Ovary (tissue), 10 donors: Measurements from ENCODE around the gene HCN2. TPM values are rescaled to one million over a fixed set of nuclear protein-coding genes. Genes with fewer than 3 reads are reported as not detected.

Source experiments
- DNase-seq, 5 donors: peaks; one replicate each; pipeline ENCODE4 v3.0.0-alpha.2; 2019 to 2020
- H3K27ac ChIP-seq, 2 donors: fragments of 200-600 bp; one replicate each; pipeline versions ENCODE4 v1.5.1 to v1.8.0; 2019 to 2022
- H3K27me3 ChIP-seq: fragments of 200-600 bp; one replicate; pipeline ENCODE4 v1.8.0; 2022
- H3K36me3 ChIP-seq: fragments of 200-600 bp; sonication (generic); one replicate; pipeline ENCODE4 v1.5.1; 2019
- H3K4me1 ChIP-seq: one replicate; pipeline ENCODE4 v1.8.1; 2013; ENCODE audit warnings: mild to moderate bottlenecking, moderate library complexity; ENCODE audit not compliant: insufficient read depth
- H3K4me3 ChIP-seq: fragments of 200-600 bp; sonication (generic); one replicate; pipeline ENCODE4 v1.5.1; 2017
- H3K9me3 ChIP-seq, 2 donors: fragments of 200-600 bp in 1 of 2; sonication (generic) in 1 of 2; one replicate each; pipeline versions ENCODE4 v1.5.1 to v1.8.1; 2013 to 2019; ENCODE audit warnings: mild to moderate bottlenecking in 1 of 2, moderate library complexity in 1 of 2
- CTCF ChIP-seq, 3 donors: fragments of 450-650 bp in 2 of 3; fragments of 200-600 bp in 1 of 3; IDR thresholded peaks; one replicate each; pipeline versions ENCODE4 v1.5.1 to v1.8.0; 2016 to 2022; ENCODE audit warnings: antibody characterized with exemption in 3 of 3, mild to moderate bottlenecking in 1 of 3
- EP300 ChIP-seq: sonication (generic); formaldehyde crosslinking; IDR thresholded peaks from one replicate; pipeline ENCODE4 v1.6.1; 2017; ENCODE audit warnings: antibody characterized with exemption
- POLR2A ChIP-seq: fragments of 450-650 bp; IDR thresholded peaks from one replicate; pipeline ENCODE4 v1.6.1; 2017; ENCODE audit warnings: antibody characterized with exemption, mild to moderate bottlenecking, moderate library complexity
- WGBS, 3 donors: extraction: QIAGEN DNeasy Blood & Tissue Kit in 1 of 3; methylation state at CpG; one replicate each; pipeline versions ENCODE4 v1.1.5 to v1.1.7; 2013 to 2017; 5-methylcytosine and 5-hydroxymethylcytosine counted together
- intact Hi-C, 4 donors: fragments of 100-400 bp; cut with DNase I; formaldehyde crosslinking; loops; one replicate each; pipeline versions ENCODE4 v1.11.0 to v1.15.1; 2022 to 2023
- long read RNA-seq, 3 donors: library from polyadenylated mRNA in 2 of 3; unstranded in 2 of 3; transcript quantifications; one replicate each; pipeline ENCODE4 v2.0.0 and lab custom pipeline, GENCODE V29; 2021 to 2026
- polyA plus RNA-seq, 2 donors: library from polyadenylated mRNA; stranded (reverse); fragments of 200-250 nt in 1 of 2; fragments of 350-450 nt in 1 of 2; fragmentation: Illumina TruSeq in 1 of 2; extraction: RNeasy Lipid Tissue Mini Kit (QIAGEN cat#74804) in 1 of 2; gene quantifications; one replicate each; pipeline ENCODE4 v1.2.3, GENCODE V29; 2013 to 2014
- total RNA-seq, 7 donors: library from RNA; depleted of rRNA in 2 of 7; stranded (reverse); fragments of >200 nt in 2 of 7; fragmentation: NEBNext Ultra II Directional in 3 of 7; extraction: Animal tissue kit (Norgen Biotek cat#: 25700) in 3 of 7; gene quantifications; one replicate each; pipeline versions ENCODE4 v1.1.0 to v1.2.4, GENCODE V29; 2016 to 2023
- donor health status: DM: no; HTN: no; CAD: no; lungs with moderate emphysema.
- donor health status: DM: no; HTN: no; CAD: no.
- donor health status: Bipolar disorder and iron deficiency.
- donor health status: DM: yes; HTN: yes; CAD: no.
- donor health status: DM: no; HTN: no; CAD: no.
- donor health status: DM: yes; HTN: yes; CAD: no.

Gene HCN2
- total RNA-seq (under 1 TPM in 3 of 7 donors, not detected in 4; 0.07 to 0.23 (median 0.10) TPM), polyA plus RNA-seq (under 1 TPM in 1 of 2 donors, not detected in 1; 0.13 TPM)
- long read RNA-seq, donor 1 = 0 reads
- long read RNA-seq, donor 2, partial matches to known transcripts = 76 of 118 reads
- long read RNA-seq, donor 2, other reads (novel, unspliced or antisense) = 39 of 118 reads
- long read RNA-seq, donor 3 = 0 reads

GRCh38 chr19:589693-590395 lies at the start of gene HCN2:
TSS of gene HCN2 (plus strand) at chr19:589881. CDS start at chr19:589946, 65 bp downstream.
- H3K36me3 ChIP-seq = no peaks in the 10 kb centered on the region
- 1% methylated on average over 36 to 102 of the region's 132 CpGs; no CpG with 5 or more reads in 1 of the 3 donors for WGBS, 3 donors
- H3K27ac ChIP-seq = no peak within 1 kb of the TSS
- H3K4me1 ChIP-seq = peaks cover 2% of the 10 kb centered on the region
- intact Hi-C loops = no loop called here
- no peaks in the 10 kb centered on the region for H3K9me3 ChIP-seq
- no peak for DNase-seq
- H3K27me3 ChIP-seq = peaks cover 10% of the 10 kb centered on the region
- TF ChIP-seq EP300 (no peak), CTCF (IDR thresholded peaks at IDR 0.05) (no peak), POLR2A (no peak)
- no peak within 1 kb of the TSS for H3K4me3 ChIP-seq

- WGBS, 3 donors = 85 to 91% (median 86%) methylated on average over 51 of the region's 51 CpGs
- DNase-seq = no peak
- Histone ChIP-seq H3K27ac (no peak overlapping the region), H3K4me3 (no peak overlapping the region), H3K9me3 (no peaks in the 10 kb centered on the region), H3K36me3 (no peaks in the 10 kb centered on the region), H3K4me1 (peaks cover 2% of the 10 kb centered on the region), H3K27me3 (no peaks in the 10 kb centered on the region)
- TF ChIP-seq EP300 (no peak), POLR2A (no peak), CTCF (IDR thresholded peaks at IDR 0.05) (no peak)
- intact Hi-C loops = no loop called here
These were observed 48.6 kb upstream of the HCN2 start for GRCh38 chr19:540867-541637.

- TF ChIP-seq EP300 = no peak
- no peak for TF ChIP-seq CTCF (IDR thresholded peaks at IDR 0.05)
- TF ChIP-seq POLR2A = no peak
- H3K4me1 ChIP-seq = peaks cover 2% of the 10 kb centered on the region
- H3K27ac ChIP-seq = no peak overlapping the region
- WGBS, 3 donors = 85 to 86% (median 85%) methylated on average over 26 of the region's 26 CpGs
- no peaks in the 10 kb centered on the region for H3K9me3 ChIP-seq
- no peak for DNase-seq
- no peaks in the 10 kb centered on the region for H3K27me3 ChIP-seq
- H3K4me3 ChIP-seq = no peak overlapping the region
- no peaks in the 10 kb centered on the region for H3K36me3 ChIP-seq
- intact Hi-C loops = no loop called here
These were observed 48.0 kb upstream of the HCN2 start for GRCh38 chr19:541699-542098.

GRCh38 chr19:542173-542866 lies 47.4 kb upstream of the HCN2 start:
- WGBS, 3 donors = 83 to 87% (median 87%) methylated on average over 33 to 34 of the region's 34 CpGs
- Histone ChIP-seq H3K27me3 (no peaks in the 10 kb centered on the region), H3K9me3 (no peaks in the 10 kb centered on the region), H3K36me3 (no peaks in the 10 kb centered on the region), H3K27ac (no peak overlapping the region), H3K4me3 (no peak overlapping the region), H3K4me1 (peaks cover 2% of the 10 kb centered on the region)
- no peak for TF ChIP-seq EP300
- TF ChIP-seq POLR2A = no peak
- no peak for TF ChIP-seq CTCF (IDR thresholded peaks at IDR 0.05)
- intact Hi-C loops = no loop called here
- DNase-seq = no peak
